CD14-positive monocyte (primary cell): ENCODE data around the gene CSF3. TPM values are rescaled to one million over a fixed set of nuclear protein-coding genes. Genes with fewer than 3 reads are reported as not detected.

Source experiments
- DNase-seq, 3 donors: peaks; one replicate each; pipeline ENCODE4 v3.0.0-alpha.2; 2011 to 2022
- H2AFZ ChIP-seq: 2 replicates; pipeline ENCODE4 v1.6.0; 2012; ENCODE audit warnings: mild to moderate bottlenecking, low read depth, low read length, inconsistent platforms; ENCODE audit not compliant: insufficient read depth, poor library complexity, severe bottlenecking
- H3K27ac ChIP-seq, 2 donors: 1 replicate in 1 of 2; 2 replicates in 1 of 2; pipeline ENCODE4 v1.5.1; 2012 to 2013; ENCODE audit warnings: low read length in 2 of 2, control low read depth in 1 of 2, inconsistent platforms in 1 of 2, low read depth in 1 of 2, mild to moderate bottlenecking in 1 of 2
- H3K27me3 ChIP-seq, 2 donors: one replicate each; pipeline versions ENCODE4 v1.6.0 to v1.6.1; 2011 to 2013; ENCODE audit warnings: low read length in 2 of 2; ENCODE audit not compliant: control insufficient read depth in 2 of 2, insufficient read depth in 2 of 2
- H3K36me3 ChIP-seq, 2 donors: replicated peaks in 1 of 2; 1 replicate in 1 of 2; 2 replicates in 1 of 2; pipeline versions ENCODE4 v1.5.1 to v1.6.1; 2012 to 2013; ENCODE audit warnings: low read length in 2 of 2, control low read depth in 1 of 2, inconsistent platforms in 1 of 2, mild to moderate bottlenecking in 1 of 2; ENCODE audit not compliant: insufficient read depth in 2 of 2, control insufficient read depth in 1 of 2
- H3K4me1 ChIP-seq, 2 donors: 1 replicate in 1 of 2; 2 replicates in 1 of 2; pipeline versions ENCODE4 v1.5.1 to v1.6.1; 2012 to 2013; ENCODE audit warnings: low read length in 2 of 2, control low read depth in 1 of 2, inconsistent platforms in 1 of 2, mild to moderate bottlenecking in 1 of 2, moderate library complexity in 1 of 2; ENCODE audit not compliant: insufficient read depth in 2 of 2, control insufficient read depth in 1 of 2
- H3K4me2 ChIP-seq: replicated peaks from 2 replicates; pipeline ENCODE3; 2012; ENCODE audit warnings: low read length, moderate library complexity, mild to moderate bottlenecking; ENCODE audit not compliant: poor library complexity, severe bottlenecking; ENCODE audit errors: extremely low read depth
- H3K4me3 ChIP-seq, 3 experiments: fragments of 200-600 bp in 1 of 3; sonication (generic) in 1 of 3; replicated peaks in 1 of 3; 1 replicate in 2 of 3; 2 replicates in 1 of 3; pipeline ENCODE4 v1.5.1; 2011 to 2013; ENCODE audit warnings: low read length in 3 of 3, mild to moderate bottlenecking in 3 of 3, control low read depth in 2 of 3, low read depth in 2 of 3, inconsistent platforms in 1 of 3, moderate library complexity in 1 of 3
- H3K79me2 ChIP-seq: 2 replicates; pipeline ENCODE4 v1.6.0; 2012; ENCODE audit warnings: mild to moderate bottlenecking, control low read depth, inconsistent platforms, low read length, moderate library complexity; ENCODE audit not compliant: insufficient read depth
- H3K9ac ChIP-seq: 2 replicates; pipeline ENCODE4 v1.6.0; 2017; ENCODE audit warnings: low read length, mild to moderate bottlenecking; ENCODE audit not compliant: insufficient read depth, poor library complexity, severe bottlenecking
- H3K9me3 ChIP-seq, 2 donors: replicated peaks in 1 of 2; 1 replicate in 1 of 2; 2 replicates in 1 of 2; pipeline versions ENCODE4 v1.5.1 to v1.6.1; 2012 to 2013; ENCODE audit warnings: low read length in 2 of 2, control low read depth in 1 of 2; ENCODE audit not compliant: control insufficient read depth in 1 of 2, insufficient read depth in 1 of 2
- H4K20me1 ChIP-seq: 2 replicates; pipeline ENCODE4 v1.6.0; 2012; ENCODE audit warnings: mild to moderate bottlenecking, low read length, control low read depth, moderate library complexity; ENCODE audit not compliant: insufficient read depth
- H3K27ac Mint-ChIP-seq, 7 donors: one replicate each; pipeline ENCODE4 v1.8.0; 2020; ENCODE audit warnings: mild to moderate bottlenecking in 7 of 7, mixed read lengths in 7 of 7, moderate library complexity in 6 of 7, inconsistent platforms in 2 of 7
- H3K27me3 Mint-ChIP-seq, 3 donors: one replicate each; pipeline ENCODE4 v1.8.0; 2021 to 2022; ENCODE audit warnings: low read depth in 3 of 3, mild to moderate bottlenecking in 3 of 3, mixed read lengths in 3 of 3, moderate library complexity in 3 of 3, inconsistent platforms in 1 of 3
- H3K36me3 Mint-ChIP-seq, 2 donors: one replicate each; pipeline ENCODE4 v1.8.0; 2020; ENCODE audit warnings: mixed read lengths in 2 of 2, inconsistent platforms in 1 of 2, mild to moderate bottlenecking in 1 of 2
- H3K4me1 Mint-ChIP-seq: one replicate; pipeline ENCODE4 v1.8.0; 2020; ENCODE audit warnings: mild to moderate bottlenecking, mixed read lengths
- H3K4me3 Mint-ChIP-seq, 2 donors: one replicate each; pipeline ENCODE4 v1.8.0; 2020; ENCODE audit warnings: mild to moderate bottlenecking in 2 of 2, mixed read lengths in 2 of 2, moderate library complexity in 1 of 2
- H3K9me3 Mint-ChIP-seq, 7 donors: one replicate each; pipeline ENCODE4 v1.8.0; 2020 to 2022; ENCODE audit warnings: mixed read lengths in 7 of 7, mild to moderate bottlenecking in 6 of 7, moderate library complexity in 6 of 7, inconsistent platforms in 2 of 7
- CTCF ChIP-seq: fragments of 200-600 bp; IDR thresholded peaks from one replicate; pipeline ENCODE4 v1.8.0; 2022; ENCODE audit warnings: antibody characterized with exemption, mild to moderate bottlenecking
- WGBS: methylation state at CpG from one replicate; pipeline ENCODE4 v1.1.5; 2013; ENCODE audit warnings: missing lambda C conversion rate; ENCODE audit not compliant: insufficient coverage; 5-methylcytosine and 5-hydroxymethylcytosine counted together
- intact Hi-C, 2 donors: fragments of 100-400 bp; cut with micrococcal nuclease; formaldehyde crosslinking; loops; one replicate each; pipeline versions ENCODE4 v1.15.0 to v1.15.1; 2023
- polyA plus RNA-seq, 3 donors: library from polyadenylated mRNA; depleted of rRNA in 1 of 3; unstranded in 2 of 3; stranded (reverse) in 1 of 3; fragments of 300-500 nt in 2 of 3; fragments of >200 nt in 1 of 3; fragmentation: Illumina TruSeq in 2 of 3; gene quantifications; 1 replicate in 2 of 3; 2 replicates in 1 of 3; pipeline ENCODE4 v1.2.3, GENCODE V29; 2012 to 2021

The CSF3 gene
- polyA plus RNA-seq, 3 donors, result not detected

- Histone ChIP-seq H3K9me3 (no peaks in the 10 kb centered on the region), H3K4me2 (no peak overlapping the region), H4K20me1 (no peaks in the 10 kb centered on the region), H3K27me3 (no peaks in the 10 kb centered on the region), H3K36me3 (peaks cover 52 to 65% of the 10 kb centered on the region in 2 donors), H3K9ac (no peak overlapping the region), H3K27ac (no peak overlapping the region), H2AFZ (no peak overlapping the region), H3K4me3 (no peak overlapping the region), H3K4me1 (no peaks in the 10 kb centered on the region), H3K79me2 (no peaks in the 10 kb centered on the region)
- TF ChIP-seq CTCF, result no peak
- Mint-ChIP-seq H3K4me1 (peaks cover 1% of the 10 kb centered on the region), H3K9me3 (no peaks in the 10 kb centered on the region), H3K27ac (peak overlapping the region in 4 of 7 donors; percentile 30 to 64 (median 48)), H3K27me3 (peaks cover 2 to 12% (median 3%) of the 10 kb centered on the region in 3 donors), H3K4me3 (no peak overlapping the region), H3K36me3 (peaks cover 52 to 65% of the 10 kb centered on the region in 2 donors)
- DNase-seq, result no peak
- intact Hi-C loops, result loop anchor here in 1 of 2 donors (10.0 kb wide), 1 partner anchor 145 kb away; no protein-coding TSS in a partner anchor
- 84% methylated on average over 16 of the region's 24 CpGs for WGBS
These were observed 4.1 kb downstream of the CSF3 start for GRCh38 chr17:40019140-40019991.

GRCh38 chr17:40020146-40020545, 4.9 kb downstream of the CSF3 start:
- H3K4me3 Mint-ChIP-seq, result no peak overlapping the region
- no peak overlapping the region for H2AFZ ChIP-seq
- H3K79me2 ChIP-seq, result no peaks in the 10 kb centered on the region
- H3K9ac ChIP-seq, result no peak overlapping the region
- intact Hi-C loops, result no loop called here
- H3K27ac ChIP-seq, result no peak overlapping the region
- no peaks in the 10 kb centered on the region for H3K9me3 Mint-ChIP-seq
- H3K4me3 ChIP-seq, result no peak overlapping the region
- peaks cover 0 to 8% (median 3%) of the 10 kb centered on the region in 3 donors for H3K27me3 Mint-ChIP-seq
- H3K4me2 ChIP-seq, result no peak overlapping the region
- no peaks in the 10 kb centered on the region for H3K4me1 ChIP-seq
- H3K9me3 ChIP-seq, result no peaks in the 10 kb centered on the region
- no peaks in the 10 kb centered on the region for H4K20me1 ChIP-seq
- H3K27ac Mint-ChIP-seq, result no peak overlapping the region
- TF ChIP-seq CTCF, result no peak
- WGBS, result 98% methylated on average over 13 of the region's 13 CpGs
- peaks cover 1% of the 10 kb centered on the region for H3K4me1 Mint-ChIP-seq
- peaks cover 56 to 73% of the 10 kb centered on the region in 2 donors for H3K36me3 Mint-ChIP-seq
- H3K27me3 ChIP-seq, result no peaks in the 10 kb centered on the region
- DNase-seq, result no peak
- peaks cover 56 to 73% of the 10 kb centered on the region in 2 donors for H3K36me3 ChIP-seq
